ENCODE data around the gene PPM1A. TPM values are rescaled to one million over a fixed set of nuclear protein-coding genes. Genes with fewer than 3 reads are reported as not detected.

PPM1A gene
- total and polyA plus RNA-seq, 2 donors (not counting 3 experiments of a cell fraction or from before 2014, with no cell fraction given): 14.1 to 33.9 TPM

- H3K9ac ChIP-seq (replicated peaks; ENCODE audit: extremely low read depth, insufficient read depth, low read length): no peak overlapping the region
- peaks cover 11% of the 10 kb centered on the region for H4K20me1 ChIP-seq (replicated peaks; ENCODE audit: control insufficient read depth, extremely low read depth, insufficient read depth, low read length)
- no peak overlapping the region for H3K4me2 ChIP-seq (ENCODE audit: insufficient read depth, low read length)
- H3K9me3 ChIP-seq (replicated peaks; ENCODE audit: control insufficient read depth, insufficient read depth, low read length): no peaks in the 10 kb centered on the region
- FAIRE-seq (no peak), DNase-seq (ENCODE audit: low read depth, low spot score) (peak; percentile 44)
- no TSS peak for BruUV-seq (replicated peaks)
- ChIA-PET POLR2A (no interaction called here), CTCF (interaction anchor here (0.6 to 3.1 kb wide), 50 partner anchors 9 to 1014 kb away, joined by 3 to 67 read pairs (median 5); partner anchors contain the start of gene PPM1A)
- H3K27ac ChIP-seq (ENCODE audit: insufficient read depth, low read depth, low read length): no peak overlapping the region
- no peak overlapping the region for H2AFZ ChIP-seq (ENCODE audit: low read depth, low read length)
- no peak overlapping the region for H3K4me3 ChIP-seq (replicated peaks in 1 of 3; ENCODE audit: insufficient read depth in 1 of 3, low read depth in 1 of 3, low read length in 3 of 3)
- H3K79me2 ChIP-seq (ENCODE audit: control insufficient read depth, insufficient read depth, low read length): peaks cover 56% of the 10 kb centered on the region
- no peaks in the 10 kb centered on the region for H3K36me3 ChIP-seq (ENCODE audit: control insufficient read depth in 2 of 2, extremely low read depth in 1 of 2, insufficient read depth in 2 of 2, low read length in 2 of 2)
- no peaks in the 10 kb centered on the region for H3K4me1 ChIP-seq (ENCODE audit: control insufficient read depth, extremely low read depth, insufficient read depth, low read length)
- TF ChIP-seq FOS (IDR thresholded peaks at IDR 0.05; ENCODE audit: borderline replicate concordance, insufficient read depth, low read length): no peak
- no peak for TF ChIP-seq MAX (IDR thresholded peaks at IDR 0.05; ENCODE audit: insufficient read depth, insufficient read length)
- no peak for TF ChIP-seq POLR2A (IDR thresholded peaks at IDR 0.05; ENCODE audit: low read depth, low read length)
- TF ChIP-seq CTCF (IDR thresholded peaks at IDR 0.05; ENCODE audit: extremely low read depth in 1 of 2, insufficient read depth in 1 of 2, low read depth in 1 of 2, low read length in 2 of 2): peak; percentile 47 to 52
- dilution Hi-C loops (cut with MboI; ENCODE audit: extremely low pct_ligation_motif_present, low sequenced_read_pairs): no loop called here
- H3K27me3 ChIP-seq (ENCODE audit: control insufficient read depth in 2 of 2, insufficient read depth in 2 of 2, low read length in 2 of 2): no peaks in the 10 kb centered on the region
- intact Hi-C loops (cut with micrococcal nuclease): loop anchor here (1.0 to 10.0 kb wide), 5 partner anchors 15 to 989 kb away; no protein-coding TSS in a partner anchor
- no peaks in the 10 kb centered on the region for H3K9me1 ChIP-seq (replicated peaks; ENCODE audit: control insufficient read depth, extremely low read depth, insufficient read depth, low read length)
Observed at GRCh38 chr14:60266021-60266937, 17.3 kb downstream of the PPM1A start.
